Uterus (tissue), 2 donors: ENCODE measurements around the gene MRPL54.

Experiments used
- POLR2A ChIP-seq, 2 donors: fragments of 450-650 bp; IDR thresholded peaks; one replicate each; pipeline ENCODE4 v1.6.1; 2016; ENCODE audit warnings: antibody characterized with exemption in 2 of 2, mild to moderate bottlenecking in 1 of 2, moderate library complexity in 1 of 2
- TF ChIP-seq, protein P1 (sequence below), 4 experiments: fragments of 200-600 bp in 2 of 4; fragments of 450-650 bp in 2 of 4; sonication (generic) in 2 of 4; IDR thresholded peaks; one replicate each; pipeline ENCODE4 v1.5.1; 2016 to 2019; ENCODE audit warnings: antibody characterized with exemption in 4 of 4, mild to moderate bottlenecking in 2 of 4, moderate library complexity in 1 of 4

- TF ChIP-seq, protein P1, sequence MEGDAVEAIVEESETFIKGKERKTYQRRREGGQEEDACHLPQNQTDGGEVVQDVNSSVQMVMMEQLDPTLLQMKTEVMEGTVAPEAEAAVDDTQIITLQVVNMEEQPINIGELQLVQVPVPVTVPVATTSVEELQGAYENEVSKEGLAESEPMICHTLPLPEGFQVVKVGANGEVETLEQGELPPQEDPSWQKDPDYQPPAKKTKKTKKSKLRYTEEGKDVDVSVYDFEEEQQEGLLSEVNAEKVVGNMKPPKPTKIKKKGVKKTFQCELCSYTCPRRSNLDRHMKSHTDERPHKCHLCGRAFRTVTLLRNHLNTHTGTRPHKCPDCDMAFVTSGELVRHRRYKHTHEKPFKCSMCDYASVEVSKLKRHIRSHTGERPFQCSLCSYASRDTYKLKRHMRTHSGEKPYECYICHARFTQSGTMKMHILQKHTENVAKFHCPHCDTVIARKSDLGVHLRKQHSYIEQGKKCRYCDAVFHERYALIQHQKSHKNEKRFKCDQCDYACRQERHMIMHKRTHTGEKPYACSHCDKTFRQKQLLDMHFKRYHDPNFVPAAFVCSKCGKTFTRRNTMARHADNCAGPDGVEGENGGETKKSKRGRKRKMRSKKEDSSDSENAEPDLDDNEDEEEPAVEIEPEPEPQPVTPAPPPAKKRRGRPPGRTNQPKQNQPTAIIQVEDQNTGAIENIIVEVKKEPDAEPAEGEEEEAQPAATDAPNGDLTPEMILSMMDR (IDR thresholded peaks at IDR 0.05), result no peak
- TF ChIP-seq POLR2A (IDR thresholded peaks at IDR 0.05), result no peak
These were observed 39.4 kb upstream of the MRPL54 start for GRCh38 chr19:3723110-3723488.
